Measurements from ENCODE around the gene CD207.

Gene CD207

GRCh38 chr2:70793450-70793849, 42.2 kb downstream of the CD207 start:
- peak; percentile 49 for DNase-seq

DNA sequence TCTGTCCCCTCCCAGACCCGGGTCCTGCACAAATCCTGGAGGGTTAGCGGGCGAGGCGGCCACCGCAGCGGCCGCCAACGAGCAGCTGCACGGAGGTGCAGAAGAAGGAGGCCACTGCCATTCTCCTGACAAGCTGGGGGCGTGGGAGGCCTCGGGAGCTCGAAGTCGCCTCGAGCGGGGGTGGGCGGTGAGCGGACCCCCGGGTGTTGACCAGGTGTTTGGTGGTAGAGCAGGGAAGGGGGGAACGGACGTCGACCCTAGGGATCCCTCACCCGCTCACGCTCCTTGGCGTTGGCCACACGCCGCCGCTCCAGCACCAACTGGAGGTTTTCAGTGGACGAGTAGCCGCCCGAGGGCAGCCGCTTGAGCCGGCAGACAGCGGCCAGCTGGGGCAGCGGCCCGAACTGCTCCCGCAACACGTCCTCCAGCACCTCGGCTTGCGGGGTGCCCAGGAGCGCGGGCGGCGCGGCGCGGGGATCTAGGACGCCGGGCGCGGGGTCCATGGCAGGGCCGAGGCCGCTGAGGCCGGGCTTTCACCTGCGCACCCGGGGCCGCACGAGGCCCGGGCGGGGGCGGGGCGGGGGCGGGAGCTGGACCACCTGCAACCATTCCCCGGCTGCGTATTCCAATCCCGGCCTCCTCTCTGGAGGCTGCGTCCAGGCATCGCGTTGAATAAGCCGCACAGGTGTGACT, 45.3 kb downstream of the CD207 start, which contains the start of gene FIGLA:
FIGLA (minus strand) TSS at position 508 of the 693 bp plus-strand sequence; CDS start at position 503, 5 bp downstream.
- no peak for DNase-seq

DNA sequence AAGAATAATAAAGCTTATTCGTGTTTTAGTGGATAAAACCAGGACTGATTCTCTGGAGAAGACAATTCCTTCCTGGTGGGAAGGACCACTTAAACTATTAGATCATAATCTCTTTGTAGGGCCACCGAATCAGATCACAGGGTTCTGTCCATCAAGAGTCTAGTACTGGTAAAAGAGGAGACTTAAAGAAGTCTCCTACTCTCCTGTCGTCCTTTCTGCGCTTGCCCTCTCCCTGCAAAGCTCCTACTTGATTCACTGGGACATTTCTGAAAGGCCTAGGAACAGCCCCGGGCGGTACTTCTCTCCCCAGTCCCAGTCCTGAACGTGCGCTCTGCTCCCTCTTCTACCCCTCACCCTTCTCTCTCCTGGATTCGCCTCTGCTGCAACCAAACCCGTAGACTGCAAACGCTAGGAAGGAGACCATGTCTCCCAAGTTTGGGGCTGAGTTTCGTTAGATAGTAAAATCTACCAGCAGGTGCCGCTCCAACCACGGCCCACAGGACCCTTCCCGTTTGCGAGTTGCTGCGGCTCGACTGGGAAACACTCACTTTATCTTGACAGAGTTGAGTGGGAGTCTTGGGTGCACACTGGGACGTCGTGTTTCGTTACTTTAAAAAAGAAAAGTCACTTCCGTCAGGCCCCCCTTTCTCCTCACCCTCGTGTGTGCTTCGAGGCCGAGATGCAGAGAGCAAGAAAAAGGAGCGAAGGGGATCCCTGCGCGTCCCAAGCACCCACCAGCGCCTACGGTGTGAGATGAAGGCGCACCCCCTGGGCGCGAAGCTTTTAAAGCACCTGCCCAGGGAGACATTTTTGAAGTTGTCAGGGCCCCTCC, 46.1 kb downstream of the CD207 start:
- DNase-seq, result peak; percentile 75

- DNase-seq, result peak; percentile 23
Observed at GRCh38 chr2:70785137-70785911, 50.3 kb downstream of the CD207 start.

DNA sequence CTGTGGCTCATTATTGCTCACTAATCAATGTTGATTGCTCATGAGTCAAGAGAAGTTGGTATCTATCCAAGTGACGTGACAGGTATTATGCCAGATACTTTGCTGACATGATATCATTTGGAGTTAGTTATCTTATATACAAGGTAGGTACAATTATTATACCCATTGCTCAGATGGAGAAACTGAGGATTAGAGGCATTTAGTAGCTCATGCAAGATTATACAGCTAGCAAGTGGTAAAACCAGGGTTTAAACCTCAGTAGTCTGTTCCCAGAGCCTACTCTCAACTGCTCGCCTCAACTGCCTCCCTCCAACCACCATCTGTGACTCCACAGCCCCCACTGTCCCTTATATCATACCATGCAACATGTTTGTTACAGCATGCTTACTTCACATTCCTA, 51.3 kb downstream of the CD207 start:
- DNase-seq, result no peak

Measured in NCI-H146 (cell line).